ENCODE data around the gene OGT.

DNA sequence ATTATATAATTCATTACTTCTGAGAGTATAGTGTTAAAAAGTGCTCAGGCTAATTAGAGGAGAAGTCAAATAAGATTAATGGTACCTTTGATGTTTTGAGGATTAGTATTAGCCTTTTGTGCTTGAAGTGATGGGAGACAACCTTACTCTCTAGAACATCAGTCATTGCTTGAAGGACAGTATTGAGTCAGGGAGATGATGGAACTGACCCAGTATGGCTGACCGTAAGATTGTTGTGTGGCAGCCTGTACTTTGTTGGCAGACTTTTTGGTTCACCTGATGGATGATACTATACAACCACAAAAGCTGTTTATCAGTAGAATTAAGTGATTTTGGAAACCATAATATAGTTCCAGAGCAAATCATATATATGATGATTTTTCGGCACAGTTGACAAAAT lies 9.9 kb downstream of the OGT start:
- TF ChIP-seq, protein P1, sequence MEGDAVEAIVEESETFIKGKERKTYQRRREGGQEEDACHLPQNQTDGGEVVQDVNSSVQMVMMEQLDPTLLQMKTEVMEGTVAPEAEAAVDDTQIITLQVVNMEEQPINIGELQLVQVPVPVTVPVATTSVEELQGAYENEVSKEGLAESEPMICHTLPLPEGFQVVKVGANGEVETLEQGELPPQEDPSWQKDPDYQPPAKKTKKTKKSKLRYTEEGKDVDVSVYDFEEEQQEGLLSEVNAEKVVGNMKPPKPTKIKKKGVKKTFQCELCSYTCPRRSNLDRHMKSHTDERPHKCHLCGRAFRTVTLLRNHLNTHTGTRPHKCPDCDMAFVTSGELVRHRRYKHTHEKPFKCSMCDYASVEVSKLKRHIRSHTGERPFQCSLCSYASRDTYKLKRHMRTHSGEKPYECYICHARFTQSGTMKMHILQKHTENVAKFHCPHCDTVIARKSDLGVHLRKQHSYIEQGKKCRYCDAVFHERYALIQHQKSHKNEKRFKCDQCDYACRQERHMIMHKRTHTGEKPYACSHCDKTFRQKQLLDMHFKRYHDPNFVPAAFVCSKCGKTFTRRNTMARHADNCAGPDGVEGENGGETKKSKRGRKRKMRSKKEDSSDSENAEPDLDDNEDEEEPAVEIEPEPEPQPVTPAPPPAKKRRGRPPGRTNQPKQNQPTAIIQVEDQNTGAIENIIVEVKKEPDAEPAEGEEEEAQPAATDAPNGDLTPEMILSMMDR (IDR thresholded peaks at IDR 0.05), result no peak
- TF ChIP-seq POLR2A (IDR thresholded peaks at IDR 0.05), result no peak
- TF ChIP-seq EP300 (IDR thresholded peaks at IDR 0.05), result no peak

Data from tibial nerve (tissue), 4 donors.